HG03159 (cell line): ENCODE measurements around the gene COL20A1.
"Not testable (repeated sequence)": the region's sequence is repeated elsewhere in the genome, so short reads cannot be mapped to it uniquely, and the experiment has no call there.

Experiments
- ATAC-seq: cut with Tn5 transposase; IDR thresholded peaks from one replicate; pipeline ENCODE4 v1.9.1; 2021; ENCODE audit warnings: mild to moderate bottlenecking, moderate library complexity; ENCODE audit not compliant: unreplicated experiment

The COL20A1 gene

DNA sequence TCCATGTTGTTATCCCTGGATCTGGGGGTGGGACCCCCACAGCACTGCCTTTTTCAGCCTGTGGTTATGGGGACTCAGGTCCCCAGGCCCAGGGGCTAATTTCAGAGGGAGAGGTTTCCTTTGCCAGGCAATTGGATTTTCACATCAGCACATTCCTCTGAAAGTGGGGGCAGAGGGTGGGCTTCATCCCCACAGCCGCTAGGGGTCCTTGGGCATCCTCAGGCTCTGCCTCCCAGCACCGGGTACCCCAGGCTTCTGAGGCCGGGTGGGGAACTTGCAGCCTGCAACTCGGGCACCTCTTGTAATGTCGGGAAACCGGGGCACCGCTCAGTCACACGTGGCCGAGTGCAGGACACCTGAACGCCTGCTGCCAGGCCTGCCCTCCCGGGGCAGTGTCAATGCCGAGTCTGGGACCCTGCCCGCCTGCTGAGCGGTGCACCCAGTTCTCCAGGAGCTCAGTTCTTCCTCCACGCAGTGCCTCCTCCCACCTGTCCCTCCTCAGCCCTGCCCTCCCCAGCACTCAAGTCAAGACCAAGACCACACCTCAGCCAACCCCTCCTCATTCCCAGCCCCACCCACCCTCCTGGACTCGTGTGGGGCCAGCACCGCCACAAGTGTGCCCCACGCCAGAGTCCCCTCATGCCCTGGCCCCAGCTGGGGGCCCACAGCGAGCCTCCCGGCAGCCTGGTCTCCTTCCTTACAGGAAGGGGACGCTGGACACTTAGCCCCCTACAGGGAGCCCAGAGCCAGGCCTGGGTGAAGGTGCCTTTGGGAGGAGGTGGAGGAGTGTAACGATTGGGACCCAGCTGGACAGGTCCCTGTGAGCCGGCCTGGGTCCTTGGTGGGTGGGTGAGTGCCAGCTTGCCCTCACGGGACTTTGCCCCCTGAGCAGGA lies 77.0 kb downstream of the COL20A1 start:
- no peak for ATAC-seq

DNA sequence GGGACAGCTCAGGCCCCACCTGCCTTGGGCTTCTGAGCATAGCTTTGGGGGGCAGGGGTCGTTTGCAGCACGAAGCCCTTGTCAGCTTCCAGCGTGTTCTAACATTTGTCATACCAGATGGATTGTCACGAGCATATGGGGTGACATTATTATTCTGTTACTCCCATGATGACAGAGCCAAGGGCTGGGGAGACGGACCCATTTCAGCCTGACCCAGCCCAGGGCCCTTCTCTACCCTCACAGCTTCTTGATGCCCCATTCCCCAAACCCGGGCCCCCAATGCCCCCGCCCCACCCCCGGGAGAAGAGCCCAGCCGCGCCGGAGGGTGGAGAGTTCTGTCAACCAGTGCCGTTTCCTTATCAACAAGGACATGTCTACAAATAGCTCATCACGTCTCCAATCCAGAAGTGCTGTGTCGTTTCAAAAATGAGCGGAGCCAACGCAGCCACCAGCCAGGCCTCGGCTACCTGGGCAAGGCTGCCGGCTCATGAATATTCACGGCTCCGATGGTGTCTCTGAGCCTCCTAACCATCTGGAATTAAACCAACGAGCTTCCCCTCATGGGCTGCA lies 77.7 kb downstream of the COL20A1 start:
- ATAC-seq = no peak

DNA sequence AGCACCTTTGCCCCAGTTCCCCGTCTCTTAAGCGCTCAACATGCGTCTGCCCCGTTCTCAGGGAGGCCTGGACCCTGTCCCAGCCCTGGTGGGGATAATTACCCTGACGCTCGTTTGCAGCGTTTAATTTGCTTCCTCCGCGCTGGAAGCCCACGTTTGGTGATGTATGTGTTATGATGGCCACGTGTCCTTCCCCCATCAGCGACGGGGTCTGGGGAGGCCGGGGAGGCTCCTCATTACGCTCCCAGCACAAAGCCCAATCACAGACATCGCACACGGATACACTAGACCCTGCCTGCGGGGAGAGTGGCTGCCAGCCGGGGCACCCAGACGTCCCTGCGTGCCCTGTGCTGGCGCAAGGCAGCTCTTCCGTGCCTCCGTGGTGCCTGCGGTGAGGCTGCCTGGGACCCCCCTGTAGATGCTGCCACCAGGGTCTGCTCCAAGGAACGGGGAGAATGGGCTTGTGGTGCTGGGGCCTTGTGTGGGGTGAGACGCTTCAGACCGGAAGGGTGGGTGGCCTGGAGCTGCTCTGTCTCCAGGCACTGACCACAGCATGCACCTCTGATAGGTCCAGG lies 78.4 kb downstream of the COL20A1 start:
- ATAC-seq = no peak

DNA sequence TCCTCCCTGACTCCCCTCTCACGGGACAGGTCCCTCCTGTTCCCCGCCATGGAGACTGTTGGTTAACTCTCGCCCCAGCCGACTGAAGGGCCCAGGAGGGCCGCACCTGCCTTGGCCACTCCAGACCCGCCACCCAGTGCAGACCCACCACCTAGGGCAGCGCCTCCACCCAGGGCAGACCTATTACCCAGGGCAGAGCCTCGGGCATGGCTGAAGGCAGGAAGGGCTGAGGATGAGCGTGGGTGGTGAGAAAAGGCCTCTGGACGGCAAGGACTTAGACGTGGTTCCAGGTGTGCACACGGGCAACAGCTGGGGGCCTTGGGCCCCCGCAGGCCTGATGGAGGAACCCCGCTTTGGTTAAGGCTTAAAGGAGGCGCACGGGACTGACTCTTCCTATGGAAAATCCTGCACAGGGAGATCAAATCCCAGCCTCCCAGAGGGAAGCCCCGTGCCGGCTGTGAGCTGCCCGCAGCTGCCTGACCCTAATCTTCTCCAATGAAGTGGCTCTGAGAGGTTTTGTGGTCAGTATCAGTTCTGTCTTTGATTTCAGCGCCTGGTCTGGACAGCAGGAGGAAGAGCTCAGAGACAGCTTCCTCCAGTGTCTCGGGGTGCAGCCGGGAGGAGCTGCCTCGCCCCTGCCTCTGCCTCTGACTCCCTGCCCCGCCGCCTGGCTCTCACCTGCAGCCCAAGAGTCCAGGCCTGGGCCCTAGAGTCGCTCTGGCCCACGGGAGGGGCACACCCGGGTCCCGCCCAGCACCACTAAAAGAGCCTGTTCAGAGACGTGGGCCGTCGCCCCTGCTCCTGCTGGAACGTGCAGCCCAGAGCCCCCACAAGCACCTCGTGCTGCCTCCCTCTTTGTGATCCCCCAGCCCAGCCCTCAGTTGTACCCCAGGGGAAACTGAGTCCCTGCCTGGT lies 80.2 kb downstream of the COL20A1 start:
- ATAC-seq = no peak

DNA sequence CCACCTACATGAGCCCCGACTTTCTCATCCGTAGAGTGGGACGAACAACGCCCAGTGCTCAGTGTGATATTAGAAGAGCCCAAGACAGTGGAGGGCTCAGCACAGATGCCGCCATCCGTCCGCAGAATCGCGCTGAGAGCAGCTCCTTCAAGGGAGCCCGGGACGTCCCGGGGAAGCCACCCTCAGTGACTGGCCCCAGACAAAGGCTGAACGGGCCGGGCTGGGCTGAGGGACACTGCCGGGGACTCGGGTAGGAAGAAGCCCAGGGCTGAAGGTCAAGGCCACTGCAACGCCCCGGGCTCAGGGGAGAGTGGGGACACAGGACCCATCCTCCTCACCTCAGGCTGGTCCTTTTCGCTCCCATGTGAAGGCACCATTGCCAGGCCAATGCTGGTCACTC lies 81.0 kb downstream of the COL20A1 start:
- no peak for ATAC-seq

DNA sequence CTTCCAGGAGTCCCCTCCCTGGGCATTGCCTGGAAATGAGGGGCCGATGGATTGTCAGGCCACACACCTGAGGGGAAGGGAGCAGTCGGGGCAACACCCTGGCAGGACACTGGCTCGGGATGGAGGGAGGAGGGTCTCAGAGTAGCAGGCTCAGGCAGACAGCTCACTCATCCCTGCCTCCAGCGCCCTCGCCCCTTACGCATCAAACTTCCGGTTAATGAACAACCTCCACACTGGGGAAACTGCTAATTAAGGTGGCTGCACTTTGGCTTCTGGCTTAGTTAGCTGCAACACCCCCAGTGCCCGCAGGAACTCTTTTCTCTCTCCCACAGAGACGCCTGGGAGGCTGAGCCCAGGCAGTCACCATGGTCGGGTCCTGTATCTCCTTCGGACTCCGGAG lies 81.5 kb downstream of the COL20A1 start:
- no peak for ATAC-seq

DNA sequence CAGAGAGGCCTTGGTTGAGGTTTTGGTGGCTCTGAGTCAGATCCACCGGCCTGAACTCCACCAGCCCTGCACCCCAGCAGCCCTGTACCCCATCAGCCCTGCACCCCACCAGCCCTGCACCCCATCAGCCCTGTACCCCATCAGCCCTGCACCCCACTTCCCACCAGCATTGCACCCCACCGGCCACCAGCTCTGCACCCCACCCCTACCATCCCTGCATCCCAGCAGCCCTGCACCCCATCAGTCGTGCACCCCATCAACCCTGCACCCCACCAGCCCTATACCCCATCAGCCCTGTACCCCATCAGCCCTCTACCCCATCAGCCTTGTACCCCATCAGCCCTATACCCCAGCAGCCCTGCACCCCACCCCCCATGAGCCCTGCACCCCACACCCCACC lies 82.5 kb downstream of the COL20A1 start:
- no peak for ATAC-seq

DNA sequence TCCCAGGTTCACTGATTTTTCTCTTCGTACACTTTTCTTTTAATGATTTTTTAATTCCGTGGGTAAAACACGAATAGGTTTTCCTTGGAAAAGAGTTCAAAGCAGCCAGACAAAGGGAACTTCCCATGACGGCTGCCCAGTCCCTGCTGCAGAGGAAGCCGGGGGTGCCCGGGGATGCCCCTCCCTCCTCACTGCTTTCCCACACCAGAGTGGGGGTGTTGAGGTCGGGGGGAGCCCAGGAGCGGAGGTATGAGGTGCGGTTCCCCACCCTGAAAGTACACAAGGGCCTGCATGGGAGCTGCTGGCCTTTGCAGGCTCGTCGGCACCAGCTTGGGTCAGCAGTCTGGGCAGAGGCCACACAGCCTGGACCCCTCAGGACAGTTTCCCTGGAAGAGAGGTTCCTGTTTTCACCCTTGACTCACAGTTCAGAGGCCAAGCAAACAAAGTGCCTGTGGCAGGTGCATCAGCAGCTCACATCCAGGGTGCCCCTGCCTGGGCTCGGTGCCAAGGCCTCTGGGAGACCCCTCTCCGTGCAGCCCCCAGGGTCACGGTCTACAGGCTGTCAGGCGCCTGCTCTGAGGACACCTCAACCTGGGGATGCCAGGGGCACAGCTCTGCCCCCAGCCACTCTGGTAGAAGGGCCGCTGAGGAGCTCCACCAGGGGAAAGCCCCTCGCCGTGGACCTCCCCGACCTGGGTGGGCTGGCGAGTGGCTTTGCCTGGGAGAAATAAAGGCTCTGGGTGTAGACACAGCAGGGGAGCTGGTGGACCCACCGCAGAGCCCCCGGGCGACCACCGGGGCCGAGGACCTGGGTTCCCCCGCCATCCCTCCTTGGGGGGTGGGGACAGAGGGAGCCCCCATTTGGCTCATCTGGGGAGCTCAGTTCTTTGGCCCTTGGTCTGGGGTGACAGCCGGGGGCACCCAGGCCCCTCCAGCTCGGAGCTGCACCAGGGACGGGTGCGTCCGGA lies 83.6 kb downstream of the COL20A1 start:
- no peak for ATAC-seq

DNA sequence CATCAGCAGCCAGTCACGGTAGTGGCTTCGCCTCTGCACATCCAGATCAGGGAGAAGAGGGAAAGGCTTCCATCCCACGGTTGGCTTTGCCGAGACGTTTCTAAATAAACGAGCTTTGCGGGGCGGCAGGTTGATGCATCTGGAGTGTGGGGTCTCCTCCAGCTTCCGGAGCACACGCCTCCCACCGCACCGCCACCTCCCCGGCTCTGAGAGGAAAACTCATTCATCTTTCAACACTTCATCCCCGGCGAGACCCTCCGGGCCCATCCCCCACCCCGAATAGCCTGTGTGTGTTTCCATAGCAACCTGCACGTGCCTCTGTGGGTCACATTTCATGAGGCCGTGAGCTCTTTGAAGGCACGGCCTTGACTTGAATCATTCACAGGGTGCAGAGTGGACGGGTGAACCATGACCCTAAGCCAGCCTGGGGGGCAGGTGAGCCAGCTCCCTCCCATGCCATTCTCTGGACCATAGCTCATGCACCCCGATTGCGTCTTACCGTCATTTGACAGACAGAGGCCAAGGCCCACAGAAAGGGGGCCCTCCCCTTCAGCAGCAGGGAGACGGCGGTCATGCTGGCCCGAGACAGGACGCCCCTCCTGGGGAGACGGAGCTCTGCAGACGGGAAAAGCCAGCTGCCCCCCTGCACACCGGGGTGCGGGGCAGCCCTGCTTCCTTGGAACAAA lies 84.4 kb downstream of the COL20A1 start:
- no peak for ATAC-seq

DNA sequence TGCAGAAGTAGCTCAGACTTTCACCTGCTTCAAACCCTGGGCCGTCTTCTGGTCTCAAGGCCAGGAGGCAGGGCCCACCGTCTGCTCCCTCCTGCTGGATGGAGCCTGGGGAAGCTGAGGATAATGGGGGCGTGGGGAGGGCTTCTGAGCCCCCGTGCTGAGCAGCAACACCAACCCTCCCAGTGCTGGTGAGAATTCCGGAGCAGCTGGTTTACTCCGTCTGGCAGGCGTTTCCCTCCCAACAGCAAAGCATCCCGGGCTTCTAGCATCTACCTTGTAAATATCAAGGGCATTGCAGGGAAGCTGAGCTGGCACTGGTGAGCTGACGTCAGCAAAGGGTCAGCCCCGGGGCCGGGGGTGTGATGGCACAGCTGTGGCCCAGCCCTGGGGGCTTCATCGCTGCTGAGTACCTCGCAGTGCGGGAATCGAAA lies 85.0 kb downstream of the COL20A1 start:
- ATAC-seq = no peak

DNA sequence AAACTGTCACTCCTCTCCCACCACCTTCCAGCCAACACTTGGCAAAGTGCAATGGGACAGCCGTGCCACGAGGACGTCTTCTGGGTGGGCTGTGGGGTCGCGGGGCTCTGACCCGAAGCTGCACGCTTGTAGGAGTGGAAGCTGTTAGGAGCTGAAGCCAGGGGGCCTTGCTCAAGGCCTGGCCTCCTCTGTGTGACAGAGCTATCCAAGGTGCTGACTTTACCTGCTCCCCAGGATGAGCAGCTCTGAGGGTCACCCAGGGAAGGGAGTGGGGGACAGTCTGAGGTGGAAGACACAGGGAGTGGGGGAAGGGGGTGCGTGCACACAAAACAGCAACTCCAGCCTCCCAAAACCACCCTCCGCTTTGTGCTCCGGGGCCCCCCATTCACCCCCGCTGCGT lies 85.6 kb downstream of the COL20A1 start:
- ATAC-seq = no peak

DNA sequence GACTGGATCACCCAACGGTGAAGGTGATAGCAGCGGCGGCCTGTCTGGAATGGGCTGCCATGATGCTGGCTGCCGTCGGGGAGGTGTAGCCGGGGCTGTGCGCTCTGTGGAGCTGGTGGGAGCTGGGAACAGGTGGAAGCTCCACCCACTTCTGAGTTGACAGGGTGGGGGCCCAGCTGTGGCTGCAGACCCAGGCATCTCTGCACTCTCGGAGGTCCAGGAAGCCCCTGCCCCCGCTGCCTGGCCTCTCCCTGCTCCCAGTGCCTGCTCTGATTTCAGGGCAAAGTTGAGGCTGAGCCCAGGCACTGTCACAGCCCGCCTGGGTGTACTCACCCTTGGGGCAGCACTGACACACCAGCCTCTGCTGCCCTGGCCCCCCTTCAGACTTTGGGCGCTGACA lies 86.3 kb downstream of the COL20A1 start:
- no peak for ATAC-seq

DNA sequence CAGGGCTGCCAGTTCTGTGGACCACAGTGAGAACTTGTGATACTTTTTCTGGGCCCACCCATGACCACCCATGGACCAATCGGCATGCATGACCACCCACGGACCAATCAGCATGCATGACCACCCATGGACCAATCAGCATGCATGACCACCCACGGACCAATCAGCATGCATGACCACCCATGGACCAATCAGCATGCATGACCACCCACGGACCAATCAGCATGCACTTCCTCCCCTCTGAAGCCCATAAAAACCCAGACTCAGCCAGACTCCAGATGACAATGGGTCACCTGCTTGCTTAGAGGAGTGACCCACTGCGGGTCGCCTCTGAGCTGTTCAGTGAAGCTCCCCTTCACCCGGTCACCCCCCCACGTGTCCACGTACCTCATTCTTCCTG lies 86.9 kb downstream of the COL20A1 start:
- ATAC-seq = not testable (repeated sequence)

DNA sequence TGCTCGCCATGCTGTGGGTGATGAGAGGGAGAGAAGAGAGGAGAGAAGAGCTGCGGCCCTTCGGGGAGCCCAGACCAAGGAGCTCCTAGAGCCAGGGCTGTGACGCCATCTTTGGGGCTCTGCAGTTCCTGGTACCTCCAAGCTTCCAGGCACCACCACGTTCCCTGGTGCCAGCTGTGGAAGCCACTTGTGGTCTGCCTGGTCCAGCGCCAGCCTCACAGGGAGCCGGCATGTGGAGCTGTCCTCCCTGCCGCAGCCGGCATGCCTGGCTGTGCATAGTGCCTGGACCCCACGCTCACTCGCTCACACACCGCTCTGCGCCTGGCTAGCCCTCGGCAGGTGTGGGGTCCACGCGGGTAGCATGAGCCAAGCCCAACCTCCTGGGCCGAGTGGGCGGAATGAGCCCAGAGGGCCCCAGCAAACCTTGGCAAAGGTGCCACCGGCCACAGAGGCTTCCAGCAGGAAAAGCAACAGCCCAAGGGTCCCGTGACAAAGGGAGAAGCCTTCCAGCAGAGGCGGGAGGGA lies 87.4 kb downstream of the COL20A1 start:
- ATAC-seq = no peak

DNA sequence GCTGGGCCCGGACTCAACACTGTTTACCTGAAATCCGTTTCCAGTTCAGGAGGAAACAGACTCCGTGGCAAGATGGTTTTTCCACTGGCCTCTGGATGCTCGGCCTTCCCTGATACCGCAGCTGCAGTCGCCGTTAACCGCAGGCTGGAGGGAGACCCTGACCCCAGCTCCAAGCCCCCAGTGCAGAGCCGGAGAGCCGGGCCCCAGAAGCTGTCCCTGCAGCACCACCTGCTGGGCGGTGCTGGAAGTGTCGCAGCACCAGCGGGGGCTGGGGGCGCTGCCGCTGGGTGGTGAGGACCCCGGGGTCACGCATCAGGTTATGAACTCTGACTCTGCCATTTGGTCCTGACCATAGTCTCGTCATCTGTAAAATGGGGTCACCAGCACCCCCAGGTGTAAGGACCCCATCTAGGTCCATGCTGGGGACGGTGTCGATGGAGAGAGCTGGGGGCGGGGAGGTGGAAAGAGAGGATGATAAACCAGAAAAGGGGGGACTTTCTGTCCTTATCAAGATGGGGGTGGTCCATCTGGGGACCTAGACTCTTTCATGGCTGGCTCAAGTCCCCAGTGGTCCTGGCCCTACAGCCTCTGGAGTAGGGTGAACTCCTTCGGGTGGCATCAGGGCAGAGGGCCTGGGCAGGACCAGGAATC lies 88.9 kb downstream of the COL20A1 start:
- no peak for ATAC-seq

DNA sequence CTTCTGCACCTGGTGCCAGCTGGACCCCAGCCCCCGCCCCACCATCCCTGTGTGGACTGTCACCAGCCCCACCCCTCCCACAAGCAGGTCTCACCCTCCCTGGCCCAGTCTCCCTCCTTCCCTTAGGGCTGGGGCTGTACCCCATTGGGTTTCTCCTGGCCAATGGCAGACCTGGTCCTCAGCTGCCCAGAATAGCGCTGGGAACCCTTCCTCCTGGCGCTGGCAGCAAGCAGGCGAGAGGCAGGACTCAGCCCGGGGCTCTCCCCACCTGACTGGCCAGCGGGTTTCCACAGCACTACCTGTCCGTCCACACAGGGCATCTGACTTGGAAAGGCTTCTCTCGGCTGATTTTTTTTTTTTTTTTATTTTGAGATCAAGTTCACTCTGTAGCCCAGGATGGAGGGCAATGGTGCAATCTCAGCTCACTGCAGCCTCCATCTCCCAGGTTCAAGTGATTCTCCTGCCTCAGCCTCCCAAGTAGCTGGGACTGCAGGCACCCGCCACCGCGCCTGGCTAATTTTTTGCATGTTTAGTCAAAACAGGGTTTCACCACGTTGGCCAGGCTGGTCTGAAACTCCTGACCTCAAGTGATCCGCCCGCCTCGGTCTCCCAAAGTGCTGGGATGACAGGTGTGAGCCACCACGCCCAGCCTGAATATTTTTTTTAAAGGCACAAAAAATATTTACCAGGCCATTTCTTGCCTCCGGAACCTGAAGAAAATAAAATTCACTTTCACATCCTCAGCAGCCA lies 89.7 kb downstream of the COL20A1 start:
- ATAC-seq = no peak

DNA sequence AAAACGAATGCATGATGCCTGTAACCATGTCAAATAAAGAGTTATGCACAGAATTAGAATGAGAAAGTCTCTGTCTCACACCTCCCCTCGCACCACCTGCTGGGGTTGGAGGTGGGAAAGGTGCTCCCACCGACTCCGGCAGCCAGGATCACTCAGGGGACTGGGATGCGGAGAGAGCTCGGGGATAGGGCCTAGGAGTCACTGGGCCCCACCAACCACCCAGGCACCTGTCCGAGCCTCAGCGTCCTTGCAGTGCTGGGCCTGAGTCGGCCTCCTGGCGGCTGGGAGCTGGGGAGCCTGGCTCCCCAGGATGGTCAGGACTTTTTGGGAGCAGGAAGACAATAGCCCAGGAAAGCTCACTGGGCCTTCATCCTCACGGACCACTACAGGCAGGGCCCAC lies 90.6 kb downstream of the COL20A1 start:
- ATAC-seq = no peak

DNA sequence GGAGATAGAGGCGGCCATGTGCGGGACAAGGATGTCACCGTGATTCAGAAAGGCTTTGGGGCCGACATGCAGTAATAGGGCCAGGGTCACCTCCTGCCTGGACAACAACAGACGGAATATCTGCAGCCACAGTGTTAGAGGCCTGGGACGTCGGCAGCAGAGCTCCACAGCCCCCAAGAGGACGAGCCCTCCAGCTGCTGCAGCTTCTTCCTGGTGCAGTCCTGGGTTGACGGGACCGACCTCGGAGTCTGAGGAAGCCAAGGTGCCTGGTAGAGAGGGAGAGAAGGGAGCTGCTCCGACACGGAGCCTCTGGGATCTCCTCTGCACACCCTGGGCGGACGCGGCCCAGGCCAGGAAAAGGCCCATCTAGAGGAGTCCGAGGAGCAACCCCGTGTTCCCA lies 91.3 kb downstream of the COL20A1 start:
- no peak for ATAC-seq
